PC-3 (cell line): ENCODE measurements around the gene ZNF655.

Experiments used
- CTCF ChIP-seq: fragments of 300-600 bp; sonication (generic); conservative IDR thresholded peaks from 2 replicates; pipeline ENCODE4 v1.5.1; 2017; ENCODE audit warnings: antibody characterized with exemption, low read depth, mild to moderate bottlenecking, low read length
- EZH2 ChIP-seq: fragments of 300-600 bp; sonication (generic); IDR thresholded peaks from one replicate; pipeline ENCODE4 v1.6.1; 2017; ENCODE audit warnings: antibody characterized with exemption, mild to moderate bottlenecking, low read length; ENCODE audit not compliant: unreplicated experiment

- TF ChIP-seq CTCF (no peak), EZH2 (no peak)
Measured at GRCh38 chr7:99623702-99624447, 65.4 kb downstream of the ZNF655 start.
